HG03095 (cell line): ENCODE results near the gene SUPT3H.

Experiments used
- ATAC-seq: cut with Tn5 transposase; IDR thresholded peaks from one replicate; pipeline ENCODE4 v1.9.1; 2021; ENCODE audit warnings: moderate library complexity; ENCODE audit not compliant: unreplicated experiment

Gene SUPT3H

DNA sequence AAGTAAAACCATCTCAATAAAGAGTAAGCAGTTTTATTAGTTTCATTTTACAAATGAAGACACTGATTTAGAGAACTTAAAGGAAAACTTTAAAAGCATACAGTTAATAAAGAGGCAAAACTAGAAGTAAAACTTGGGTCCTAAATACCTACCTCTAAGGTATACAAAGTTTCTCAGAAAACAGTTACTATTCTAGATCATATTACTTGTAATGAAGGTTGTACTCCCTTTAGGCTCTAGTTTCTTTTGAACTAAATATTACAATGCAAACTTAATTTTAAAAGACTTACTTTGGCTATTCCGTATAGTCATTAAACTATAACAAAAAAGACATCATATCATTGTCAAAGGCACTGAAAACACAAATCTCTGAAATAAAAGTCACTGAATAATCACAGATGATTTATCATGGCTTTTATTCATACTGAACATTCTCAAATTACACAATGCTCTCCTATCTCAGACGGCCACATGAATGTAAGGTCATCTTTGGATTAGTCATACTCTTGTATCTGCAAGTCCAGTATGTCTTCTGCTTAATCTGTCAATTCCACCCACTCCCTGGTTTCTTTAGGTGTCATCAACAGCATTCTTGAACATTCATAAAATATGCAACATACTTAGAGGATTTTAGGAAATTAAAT is 411.2 kb downstream of the SUPT3H start:
- ATAC-seq, result no peak

GRCh38 chr6:44965708-44966107 is 412.0 kb downstream of the SUPT3H start:
- no peak for ATAC-seq

DNA sequence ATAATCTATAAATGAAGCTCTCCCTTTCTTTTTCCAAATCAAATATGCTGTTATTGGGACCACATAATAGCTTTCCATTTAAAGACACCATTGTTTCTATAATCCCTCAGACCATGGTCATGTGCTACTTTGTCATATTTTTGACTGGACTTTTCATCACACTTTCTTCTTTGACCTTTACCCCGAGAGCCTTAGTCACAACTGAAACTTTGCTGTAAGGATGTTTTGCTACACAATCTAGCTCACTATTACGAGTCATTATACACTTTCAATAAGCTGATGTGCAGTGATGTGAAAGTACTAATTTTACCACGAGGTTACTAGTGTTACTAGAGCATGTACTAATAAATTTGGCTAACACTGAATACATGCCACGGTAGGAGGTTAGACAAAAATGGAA is 416.8 kb downstream of the SUPT3H start:
- ATAC-seq, result no peak

GRCh38 chr6:44959651-44960050 is 418.1 kb downstream of the SUPT3H start:
- ATAC-seq, result no peak

GRCh38 chr6:44957156-44957555 is 420.6 kb downstream of the SUPT3H start:
- no peak for ATAC-seq

- ATAC-seq, result no peak
Observed at GRCh38 chr6:44956396-44956795, 421.3 kb downstream of the SUPT3H start.

DNA sequence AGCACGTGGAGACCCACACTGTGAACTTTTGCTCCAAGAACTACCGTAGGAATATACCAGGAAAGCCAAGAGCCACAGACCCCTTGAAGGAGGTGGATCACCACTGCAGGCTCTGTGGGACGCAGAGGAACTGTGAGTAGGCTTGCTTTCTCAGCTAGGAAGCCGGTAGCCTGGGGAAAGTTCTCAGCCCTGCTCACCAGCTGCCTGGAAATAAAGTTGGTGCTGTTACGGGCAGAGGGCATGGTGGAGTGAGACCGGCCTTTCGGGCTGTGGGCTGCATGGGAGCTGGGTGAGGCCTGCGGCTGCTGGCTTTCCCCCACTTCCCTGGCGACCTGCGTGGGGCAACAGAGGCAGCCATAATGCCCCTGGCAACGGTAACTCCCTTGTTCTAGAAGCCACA is 422.6 kb downstream of the SUPT3H start:
- no peak for ATAC-seq

GRCh38 chr6:44954281-44954680 is 423.5 kb downstream of the SUPT3H start:
- no peak for ATAC-seq

DNA sequence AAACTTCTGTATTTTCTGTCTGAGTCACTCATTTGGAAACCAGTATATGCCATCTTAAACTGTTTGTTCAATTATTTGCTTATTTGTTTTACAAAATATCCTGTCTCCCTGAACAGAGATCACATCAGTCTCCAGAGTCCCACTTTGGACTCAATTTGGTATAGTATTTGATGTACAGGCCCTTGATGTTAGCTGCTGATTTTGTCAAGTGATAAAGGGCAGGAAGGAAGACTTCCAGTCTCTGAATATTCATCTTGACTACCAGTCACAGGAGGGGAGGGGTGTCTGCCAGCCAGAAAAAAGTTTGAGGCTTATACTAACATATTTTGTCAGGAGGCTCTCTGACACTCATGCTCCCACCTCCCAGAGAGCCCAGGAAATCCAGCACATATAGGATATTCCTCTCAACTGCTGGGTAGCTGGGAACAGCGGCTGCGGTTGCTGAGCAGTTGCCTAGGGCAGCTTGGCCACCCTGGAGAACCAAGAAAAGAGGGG is 426.4 kb downstream of the SUPT3H start:
- no peak for ATAC-seq

DNA sequence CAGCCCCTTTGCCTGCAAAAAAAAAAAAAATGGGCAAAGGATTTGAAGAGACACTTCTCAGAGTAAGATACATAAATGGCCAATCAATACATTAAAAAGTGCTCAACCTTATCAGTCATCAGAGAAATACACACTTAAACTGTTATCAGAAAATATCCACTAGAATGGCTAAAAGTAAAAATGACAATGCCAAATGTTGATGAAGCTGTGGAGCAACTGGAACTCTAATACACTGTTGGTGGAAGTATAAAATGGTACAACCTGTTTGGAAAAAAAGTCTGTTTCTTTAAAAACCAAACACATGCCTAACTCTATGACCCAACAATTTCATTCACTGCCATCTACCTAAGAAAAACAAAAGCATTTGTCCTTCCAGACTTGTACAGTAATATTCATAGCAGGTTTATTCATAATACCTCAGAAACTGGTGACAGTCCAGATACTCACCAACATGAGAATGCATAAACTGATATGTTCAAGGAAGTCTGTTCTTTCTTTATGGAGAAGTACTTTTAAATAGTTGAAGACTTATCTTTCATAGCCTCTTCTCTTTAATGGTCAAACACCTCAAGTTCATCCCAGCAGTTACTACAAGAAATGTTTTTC is 428.0 kb downstream of the SUPT3H start:
- ATAC-seq, result no peak

DNA sequence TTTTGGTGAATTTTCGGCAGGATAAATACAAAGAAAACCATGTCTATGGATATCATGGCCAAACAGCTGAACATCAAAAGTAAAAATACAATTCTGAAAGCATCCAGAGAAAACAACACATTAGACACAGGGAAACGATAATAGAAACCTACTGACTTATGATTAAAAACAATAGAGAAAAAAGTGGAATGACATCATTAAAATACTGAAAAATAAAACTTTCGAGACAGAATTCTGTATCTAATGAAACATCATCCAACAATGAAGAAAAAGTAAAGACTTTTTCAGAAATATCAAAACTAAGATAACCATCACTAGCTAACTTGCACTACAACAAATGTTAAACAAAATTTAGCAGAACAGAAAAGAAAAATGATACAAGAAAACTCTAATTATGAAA is 434.2 kb downstream of the SUPT3H start:
- no peak for ATAC-seq

DNA sequence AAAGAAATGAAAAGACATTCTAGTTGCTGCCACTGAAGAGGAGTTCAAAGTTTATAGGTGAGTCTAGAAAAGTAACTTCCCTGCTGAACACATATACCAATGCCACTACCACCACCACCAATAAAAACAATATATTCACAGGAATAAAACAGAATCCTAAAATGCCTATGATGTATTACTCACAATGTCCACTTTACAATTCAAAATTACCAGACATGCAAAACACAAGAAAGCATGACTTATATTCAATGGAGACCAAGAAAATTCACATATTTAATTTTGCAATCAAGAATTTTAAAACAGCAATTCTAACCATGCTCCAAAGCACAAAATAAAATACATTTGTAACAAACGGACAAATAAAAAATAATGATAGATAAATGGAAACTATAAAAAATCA is 434.9 kb downstream of the SUPT3H start:
- ATAC-seq, result no peak

- ATAC-seq, result no peak
Observed at GRCh38 chr6:44942201-44942600, 435.5 kb downstream of the SUPT3H start.

DNA sequence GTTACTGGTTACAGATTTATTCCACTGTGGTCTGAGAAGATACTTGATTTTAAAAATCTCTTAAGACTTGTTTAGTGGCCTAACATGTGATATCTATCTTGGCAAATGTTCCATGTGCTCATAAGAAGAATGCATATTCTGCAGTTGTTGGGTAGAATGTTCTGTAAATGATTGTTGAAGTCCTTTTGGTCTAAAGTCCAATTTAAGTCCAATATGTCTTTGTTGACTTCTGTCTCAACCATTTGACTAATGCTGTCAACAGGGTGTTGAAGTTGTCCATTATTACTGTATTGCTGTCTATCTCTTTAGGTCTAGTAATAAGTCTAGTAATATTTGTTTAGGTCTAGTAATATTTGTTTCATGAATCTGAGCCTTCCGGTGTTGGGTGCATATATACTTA is 437.4 kb downstream of the SUPT3H start:
- no peak for ATAC-seq

DNA sequence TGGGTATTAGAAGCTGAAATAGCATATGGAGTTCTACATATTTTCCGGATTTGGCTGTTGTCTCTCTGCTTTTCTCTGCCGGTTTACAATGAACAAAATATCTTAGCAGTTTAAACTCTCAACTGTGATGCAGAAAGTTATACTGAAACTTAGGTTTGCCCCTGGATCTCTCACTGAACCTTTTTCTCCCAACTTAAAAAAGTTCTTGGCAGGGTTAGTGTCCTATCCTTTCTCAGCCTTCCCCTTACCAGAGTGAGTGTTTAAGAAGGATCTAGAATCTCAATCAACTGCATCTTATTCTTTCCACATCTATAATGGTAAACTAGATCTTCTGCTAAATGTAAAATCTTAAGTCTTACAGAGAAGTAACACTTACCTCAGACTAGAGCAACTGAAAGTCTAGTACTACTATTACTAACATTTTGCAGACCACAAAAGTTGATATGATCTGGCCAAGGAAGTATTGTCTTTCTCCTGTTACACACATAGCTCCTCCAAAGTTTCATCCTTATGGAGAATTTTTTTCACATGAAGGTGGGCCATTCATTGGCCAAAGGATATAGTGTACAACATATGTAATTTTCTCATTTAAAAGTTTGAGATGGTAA is 441.9 kb downstream of the SUPT3H start:
- ATAC-seq, result no peak

DNA sequence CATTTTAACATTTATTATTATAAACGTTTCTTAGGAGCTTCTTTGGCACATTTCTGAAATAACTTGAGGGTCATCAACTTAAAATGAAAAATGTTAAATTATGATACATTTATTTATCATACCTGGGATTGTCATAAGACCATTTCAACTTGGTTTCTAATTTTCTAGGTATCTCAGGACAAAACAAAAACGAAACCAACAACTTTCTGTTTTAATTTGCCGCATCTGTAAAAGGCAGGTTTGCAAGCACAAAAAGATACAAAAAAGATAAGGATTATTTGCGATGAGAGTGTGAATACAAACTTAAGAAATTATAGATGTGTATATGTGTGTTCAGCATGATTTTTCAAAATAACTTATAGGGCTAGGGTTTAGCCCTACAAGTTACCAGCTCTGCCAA is 444.6 kb downstream of the SUPT3H start:
- ATAC-seq, result no peak

DNA sequence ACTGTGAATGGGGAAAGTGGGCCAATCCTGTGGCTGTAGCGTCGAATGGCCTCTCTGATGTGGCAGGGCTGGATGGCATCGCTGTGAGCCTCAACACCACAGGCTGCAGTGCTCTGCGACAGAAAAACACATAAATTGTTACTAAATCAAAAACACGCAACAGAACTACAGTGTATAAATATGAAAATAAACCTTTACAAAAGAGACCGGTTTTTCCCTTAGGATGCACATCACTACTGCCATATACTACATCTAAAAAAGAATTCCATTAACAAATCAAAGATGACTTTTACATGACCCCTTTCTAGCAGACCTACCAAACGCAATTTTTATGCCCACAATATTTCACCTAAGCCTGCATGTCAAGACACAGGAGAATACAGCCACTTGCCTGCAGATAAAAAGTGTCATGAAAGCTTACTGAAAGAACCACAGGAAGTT is 445.1 kb downstream of the SUPT3H start:
- no peak for ATAC-seq

GRCh38 chr6:44931385-44931784 is 446.3 kb downstream of the SUPT3H start:
- ATAC-seq, result no peak

GRCh38 chr6:44926556-44926955 is 451.2 kb downstream of the SUPT3H start:
- ATAC-seq, result no peak

GRCh38 chr6:44925100-44925739 is 452.5 kb downstream of the SUPT3H start:
- no peak for ATAC-seq

GRCh38 chr6:44923444-44923843 is 454.3 kb downstream of the SUPT3H start:
- ATAC-seq, result no peak

DNA sequence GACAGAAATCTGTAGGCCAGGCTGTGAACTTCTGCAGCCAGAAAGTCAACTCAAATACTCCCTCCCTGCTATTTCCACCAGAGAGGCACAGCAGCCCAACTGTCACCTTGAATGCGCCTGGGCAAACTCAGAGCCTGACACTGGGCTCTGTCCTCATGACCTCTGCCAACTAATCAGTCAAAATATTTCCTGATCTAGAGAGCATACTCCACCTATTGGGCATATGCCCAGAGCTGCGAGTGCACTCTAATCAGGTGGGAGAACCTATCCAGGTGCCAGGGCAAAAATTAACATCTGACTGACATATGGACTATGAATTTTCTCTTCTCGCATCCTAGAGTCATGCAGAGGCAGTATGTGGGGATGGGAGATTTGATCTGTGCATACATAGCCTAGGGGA is 455.9 kb downstream of the SUPT3H start:
- ATAC-seq, result no peak
